ENCODE results near the gene CDH4.

Gene CDH4

DNA sequence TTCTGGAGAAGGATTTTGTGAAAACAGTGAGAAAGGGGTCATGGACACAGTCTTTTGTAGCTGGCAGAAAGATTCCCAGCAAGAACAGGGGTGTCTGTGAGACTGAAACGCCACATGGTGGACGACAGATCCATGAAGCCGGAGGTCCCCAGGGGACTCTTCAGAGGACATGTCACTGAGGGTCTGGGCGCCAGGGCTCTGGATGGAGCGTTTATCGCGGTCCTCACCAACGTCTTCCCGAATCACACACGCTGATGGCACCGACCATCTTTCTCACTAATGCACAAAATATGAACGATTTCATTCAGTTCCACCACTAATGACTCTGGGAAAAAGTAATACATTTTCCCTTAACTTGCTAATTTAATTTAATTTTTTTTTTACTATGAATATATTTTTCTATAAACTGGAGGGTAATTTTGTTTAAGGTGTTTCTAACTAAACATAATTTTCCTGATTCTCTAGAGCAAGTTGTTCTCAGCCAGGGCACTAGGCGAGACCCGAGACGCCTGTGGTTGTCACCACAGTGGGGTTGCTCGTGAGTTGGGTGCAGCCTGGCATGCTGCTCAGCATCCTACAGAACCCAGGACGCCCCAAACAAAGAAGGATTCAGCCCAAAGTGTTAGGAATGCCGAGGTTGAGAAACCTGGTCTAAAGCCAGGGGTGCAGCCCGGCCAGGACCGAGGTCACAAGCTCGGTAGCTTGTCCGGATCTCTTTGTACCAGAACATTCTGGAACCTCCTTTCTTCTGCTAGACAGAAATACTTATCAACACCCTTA lies 507.4 kb downstream of the CDH4 start:
- Histone ChIP-seq H3K9me3 (ENCODE audit: control insufficient read depth, insufficient read depth, low read length) (no peaks in the 10 kb centered on the region), H3K4me3 (ENCODE audit: low read depth, low read length) (no peak overlapping the region), H3K27ac (ENCODE audit: low read depth, low read length) (no peak overlapping the region), H3K4me1 (ENCODE audit: control insufficient read depth, insufficient read depth, low read length) (0 out of 2 replicates have a peak, but pooled peaks cover 3% of the 10 kb centered on the region), H3K27me3 (ENCODE audit: control insufficient read depth, insufficient read depth, low read length) (no peaks in the 10 kb centered on the region), H3K36me3 (ENCODE audit: control insufficient read depth, insufficient read depth, low read length) (no peaks in the 10 kb centered on the region), H3K9ac (ENCODE audit: low read depth, low read length) (no peak overlapping the region)

GRCh38 chr20:61760321-61760720 lies 508.3 kb downstream of the CDH4 start:
- Histone ChIP-seq H3K9me3 (ENCODE audit: control insufficient read depth, insufficient read depth, low read length) (no peaks in the 10 kb centered on the region), H3K4me3 (ENCODE audit: low read depth, low read length) (no peak overlapping the region), H3K4me1 (ENCODE audit: control insufficient read depth, insufficient read depth, low read length) (0 out of 2 replicates have a peak, but pooled peaks cover 3% of the 10 kb centered on the region), H3K27me3 (ENCODE audit: control insufficient read depth, insufficient read depth, low read length) (no peaks in the 10 kb centered on the region), H3K36me3 (ENCODE audit: control insufficient read depth, insufficient read depth, low read length) (no peaks in the 10 kb centered on the region), H3K27ac (ENCODE audit: low read depth, low read length) (no peak overlapping the region), H3K9ac (ENCODE audit: low read depth, low read length) (no peak overlapping the region)

DNA sequence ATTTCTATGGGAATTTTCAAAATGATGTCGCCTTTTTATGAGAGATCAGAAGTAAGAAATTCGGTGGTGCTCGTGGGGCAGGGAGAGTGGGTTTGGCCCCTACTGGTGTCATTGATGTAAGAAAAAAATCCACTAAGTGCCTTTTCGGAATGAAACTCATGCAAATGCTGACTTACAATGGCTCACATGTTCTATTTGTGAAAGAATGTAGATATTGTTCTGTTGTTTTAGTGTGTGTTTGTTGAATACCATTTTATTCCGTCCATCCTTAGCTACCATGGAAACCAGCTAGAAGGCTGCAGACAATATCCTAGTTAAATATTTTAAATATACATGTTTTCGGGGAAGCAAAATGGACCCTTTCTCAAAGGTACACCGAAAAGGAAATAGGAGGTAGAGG lies 508.7 kb downstream of the CDH4 start:
- H3K27me3 ChIP-seq (ENCODE audit: control insufficient read depth, insufficient read depth, low read length), result no peaks in the 10 kb centered on the region
- H3K9me3 ChIP-seq (ENCODE audit: control insufficient read depth, insufficient read depth, low read length), result no peaks in the 10 kb centered on the region
- no peak overlapping the region for H3K4me3 ChIP-seq (ENCODE audit: low read depth, low read length)
- H3K9ac ChIP-seq (ENCODE audit: low read depth, low read length), result no peak overlapping the region
- no peaks in the 10 kb centered on the region for H3K36me3 ChIP-seq (ENCODE audit: control insufficient read depth, insufficient read depth, low read length)
- H3K4me1 ChIP-seq (ENCODE audit: control insufficient read depth, insufficient read depth, low read length), result 0 out of 2 replicates have a peak, but pooled peaks cover 3% of the 10 kb centered on the region
- H3K27ac ChIP-seq (ENCODE audit: low read depth, low read length), result no peak overlapping the region

GRCh38 chr20:61761453-61762166 lies 509.5 kb downstream of the CDH4 start:
- Histone ChIP-seq H3K27me3 (ENCODE audit: control insufficient read depth, insufficient read depth, low read length) (no peaks in the 10 kb centered on the region), H3K36me3 (ENCODE audit: control insufficient read depth, insufficient read depth, low read length) (no peaks in the 10 kb centered on the region), H3K4me3 (ENCODE audit: low read depth, low read length) (no peak overlapping the region), H3K9me3 (ENCODE audit: control insufficient read depth, insufficient read depth, low read length) (no peaks in the 10 kb centered on the region), H3K9ac (ENCODE audit: low read depth, low read length) (no peak overlapping the region), H3K4me1 (ENCODE audit: control insufficient read depth, insufficient read depth, low read length) (no peaks in the 10 kb centered on the region), H3K27ac (ENCODE audit: low read depth, low read length) (no peak overlapping the region)

GRCh38 chr20:61762167-61762710 lies 510.2 kb downstream of the CDH4 start:
- H3K9ac ChIP-seq (ENCODE audit: low read depth, low read length), result no peak overlapping the region
- no peak overlapping the region for H3K27ac ChIP-seq (ENCODE audit: low read depth, low read length)
- no peak overlapping the region for H3K4me3 ChIP-seq (ENCODE audit: low read depth, low read length)
- no peaks in the 10 kb centered on the region for H3K36me3 ChIP-seq (ENCODE audit: control insufficient read depth, insufficient read depth, low read length)
- no peaks in the 10 kb centered on the region for H3K9me3 ChIP-seq (ENCODE audit: control insufficient read depth, insufficient read depth, low read length)
- H3K27me3 ChIP-seq (ENCODE audit: control insufficient read depth, insufficient read depth, low read length), result no peaks in the 10 kb centered on the region
- no peaks in the 10 kb centered on the region for H3K4me1 ChIP-seq (ENCODE audit: control insufficient read depth, insufficient read depth, low read length)

DNA sequence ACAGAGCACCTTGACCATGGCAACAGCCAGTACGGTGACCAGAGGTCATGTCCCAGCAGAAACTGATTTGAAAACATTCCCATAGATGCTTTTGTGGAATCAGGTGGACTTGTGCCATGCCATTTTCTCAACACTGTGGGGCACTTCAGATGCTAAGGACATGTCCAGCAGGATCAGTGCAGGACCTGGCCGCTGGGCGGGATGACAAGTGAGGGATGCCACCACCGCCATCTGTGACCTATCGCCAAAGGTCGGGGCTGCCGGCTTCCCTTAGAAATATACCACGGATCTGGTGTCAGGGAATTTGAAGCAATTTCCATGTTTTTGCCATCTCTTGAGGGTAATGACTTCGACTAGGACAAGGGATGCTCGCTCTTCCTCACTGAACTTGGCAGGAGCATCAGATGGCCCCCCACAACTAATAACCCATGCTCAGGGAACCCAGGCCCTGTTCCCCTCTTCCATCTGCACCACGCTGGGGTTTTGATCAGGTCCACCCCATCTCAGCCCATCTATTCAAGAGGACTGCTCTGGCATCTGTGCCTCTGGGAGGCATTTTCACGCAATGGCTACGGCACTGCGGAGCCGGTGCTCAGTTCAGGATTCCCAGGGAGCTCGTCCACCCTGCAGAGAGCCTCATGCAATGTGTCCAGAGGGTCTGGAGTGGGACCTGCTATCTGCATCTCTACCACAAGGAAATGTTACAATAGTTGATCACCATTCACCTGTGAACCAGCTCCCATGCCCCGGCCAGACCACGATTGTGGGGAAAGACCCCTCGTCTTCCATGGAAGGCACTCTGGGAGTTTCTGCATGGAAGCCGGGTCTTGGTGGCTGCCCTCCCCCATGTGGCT lies 511.1 kb downstream of the CDH4 start:
- Histone ChIP-seq H3K4me1 (ENCODE audit: control insufficient read depth, insufficient read depth, low read length) (no peaks in the 10 kb centered on the region), H3K36me3 (ENCODE audit: control insufficient read depth, insufficient read depth, low read length) (no peaks in the 10 kb centered on the region), H3K27me3 (ENCODE audit: control insufficient read depth, insufficient read depth, low read length) (no peaks in the 10 kb centered on the region), H3K4me3 (ENCODE audit: low read depth, low read length) (no peak overlapping the region), H3K9me3 (ENCODE audit: control insufficient read depth, insufficient read depth, low read length) (no peaks in the 10 kb centered on the region), H3K9ac (ENCODE audit: low read depth, low read length) (no peak overlapping the region), H3K27ac (ENCODE audit: low read depth, low read length) (no peak overlapping the region)

DNA sequence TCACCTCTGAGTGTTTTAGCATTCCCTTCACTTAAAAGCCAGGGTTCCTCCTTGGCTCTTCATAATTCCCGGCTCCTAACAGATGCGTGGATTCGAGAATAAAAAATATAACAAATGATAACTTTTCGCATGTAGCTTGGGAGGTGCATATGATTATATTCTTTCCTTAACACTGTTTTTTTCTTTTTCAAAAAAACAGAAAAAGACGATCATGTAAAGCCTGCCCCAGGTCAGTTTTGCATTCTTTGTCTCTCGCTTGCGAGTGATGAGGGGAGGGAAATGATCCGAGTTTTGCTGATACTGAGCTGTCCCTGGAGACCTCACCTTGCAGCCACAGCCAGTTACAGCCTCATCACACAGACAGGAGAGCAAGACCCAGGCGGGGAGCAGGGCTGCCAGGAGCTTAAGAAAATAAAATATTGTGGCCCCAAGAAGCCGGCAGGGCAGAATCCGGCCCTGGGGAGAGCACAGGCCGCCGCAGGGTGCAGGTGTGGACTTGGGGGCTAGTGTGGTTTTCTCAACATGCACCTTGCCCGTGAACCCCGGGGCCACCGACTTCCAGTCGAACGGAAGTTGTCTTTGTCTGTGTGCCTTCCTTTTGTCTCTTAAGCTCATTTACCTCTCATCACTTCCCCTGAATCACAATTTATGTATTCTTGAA lies 511.8 kb downstream of the CDH4 start:
- H3K4me1 ChIP-seq (ENCODE audit: control insufficient read depth, insufficient read depth, low read length), result no peaks in the 10 kb centered on the region
- no peaks in the 10 kb centered on the region for H3K27me3 ChIP-seq (ENCODE audit: control insufficient read depth, insufficient read depth, low read length)

GRCh38 chr20:61764471-61765025 lies 512.5 kb downstream of the CDH4 start:
- Histone ChIP-seq H3K4me1 (ENCODE audit: control insufficient read depth, insufficient read depth, low read length) (no peaks in the 10 kb centered on the region), H3K4me3 (ENCODE audit: low read depth, low read length) (no peak overlapping the region), H3K9me3 (ENCODE audit: control insufficient read depth, insufficient read depth, low read length) (no peaks in the 10 kb centered on the region), H3K36me3 (ENCODE audit: control insufficient read depth, insufficient read depth, low read length) (no peaks in the 10 kb centered on the region), H3K27ac (ENCODE audit: low read depth, low read length) (no peak overlapping the region), H3K27me3 (ENCODE audit: control insufficient read depth, insufficient read depth, low read length) (no peaks in the 10 kb centered on the region), H3K9ac (ENCODE audit: low read depth, low read length) (no peak overlapping the region)

More for the DNA sequence above, 511.8 kb downstream of the CDH4 start:
- H3K4me3 ChIP-seq (ENCODE audit: low read depth, low read length), result no peak overlapping the region
- no peak overlapping the region for H3K27ac ChIP-seq (ENCODE audit: low read depth, low read length)
- no peaks in the 10 kb centered on the region for H3K9me3 ChIP-seq (ENCODE audit: control insufficient read depth, insufficient read depth, low read length)
- H3K36me3 ChIP-seq (ENCODE audit: control insufficient read depth, insufficient read depth, low read length), result no peaks in the 10 kb centered on the region
- no peak overlapping the region for H3K9ac ChIP-seq (ENCODE audit: low read depth, low read length)

DNA sequence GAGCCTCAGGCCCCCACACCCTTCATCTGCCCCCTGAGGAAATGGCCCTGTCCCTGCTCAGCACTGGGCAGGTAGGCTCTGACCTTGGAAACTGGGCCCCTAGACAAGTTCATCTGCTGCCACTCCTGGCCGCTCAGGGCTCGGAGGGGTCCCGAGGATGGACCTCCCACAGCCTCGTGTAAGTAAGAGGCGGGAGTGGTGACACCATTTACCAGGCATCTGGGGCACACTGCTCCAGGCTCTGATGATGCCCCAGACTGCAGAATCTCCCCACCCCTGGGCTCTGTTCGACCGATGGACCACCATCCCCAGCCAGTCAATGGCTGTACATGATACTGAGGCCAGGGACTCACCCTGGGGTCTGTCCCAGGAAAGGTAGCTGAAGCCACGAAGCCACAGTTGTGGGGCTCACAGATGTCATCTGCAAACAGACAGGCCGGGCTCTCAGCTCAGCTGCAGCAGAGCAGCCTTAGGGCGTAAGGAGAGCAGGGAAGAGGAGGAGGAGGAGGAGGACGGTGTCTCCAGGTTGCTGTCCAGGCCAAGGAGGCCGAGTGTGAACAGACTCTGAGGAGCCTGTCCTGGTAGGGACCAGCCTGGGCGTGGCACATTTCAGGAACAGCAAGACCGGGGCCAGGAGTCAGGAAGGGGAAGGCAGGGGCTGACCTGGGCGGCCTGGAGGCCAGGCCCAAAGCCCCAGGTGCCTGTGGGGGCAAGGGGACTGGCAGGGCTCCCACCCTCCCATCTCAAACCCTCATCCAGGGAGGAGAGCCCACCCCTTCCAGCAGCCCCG lies 513.2 kb downstream of the CDH4 start:
- Histone ChIP-seq H3K4me1 (ENCODE audit: control insufficient read depth, insufficient read depth, low read length) (no peaks in the 10 kb centered on the region), H3K27me3 (ENCODE audit: control insufficient read depth, insufficient read depth, low read length) (no peaks in the 10 kb centered on the region), H3K4me3 (ENCODE audit: low read depth, low read length) (no peak overlapping the region), H3K9ac (ENCODE audit: low read depth, low read length) (no peak overlapping the region), H3K9me3 (ENCODE audit: control insufficient read depth, insufficient read depth, low read length) (no peaks in the 10 kb centered on the region), H3K27ac (ENCODE audit: low read depth, low read length) (no peak overlapping the region), H3K36me3 (ENCODE audit: control insufficient read depth, insufficient read depth, low read length) (no peaks in the 10 kb centered on the region)
